Activated CD8-positive, alpha-beta memory T cell treated with anti-CD3 and anti-CD28 coated beads, Interleukin-2, amount 50 U/mL, for 48 hours (primary cell): ENCODE data around the gene WDR26.
"Not testable (repeated sequence)": the region's sequence is repeated elsewhere in the genome, so short reads cannot be mapped to it uniquely, and the experiment has no call there.

Source experiments
- DNase-seq: peaks from one replicate; pipeline ENCODE4 v3.0.0-alpha.2; 2020

Gene WDR26

GRCh38 chr1:224433041-224433691 lies 1.4 kb downstream of the WDR26 start:
- DNase-seq, result no peak

- DNase-seq, result no peak
Observed at GRCh38 chr1:224432672-224433040, 1.9 kb downstream of the WDR26 start.

GRCh38 chr1:224432146-224432545 lies 2.5 kb downstream of the WDR26 start:
- no peak for DNase-seq

- no peak for DNase-seq
Observed at GRCh38 chr1:224431726-224432125, 2.9 kb downstream of the WDR26 start.

- no peak for DNase-seq
Observed at GRCh38 chr1:224430511-224431113, 4.0 kb downstream of the WDR26 start.

- DNase-seq, result no peak
Observed at GRCh38 chr1:224429616-224430326, 4.8 kb downstream of the WDR26 start.

- not testable (repeated sequence) for DNase-seq
Observed at GRCh38 chr1:224428713-224429112, 5.9 kb downstream of the WDR26 start.

- DNase-seq, result no peak
Observed at GRCh38 chr1:224427346-224427745, 7.3 kb downstream of the WDR26 start.

- DNase-seq, result not testable (repeated sequence)
Observed at GRCh38 chr1:224426869-224427268, 7.7 kb downstream of the WDR26 start.

GRCh38 chr1:224425279-224425884 lies 9.2 kb downstream of the WDR26 start:
- no peak for DNase-seq

- DNase-seq, result no peak
Observed at GRCh38 chr1:224420106-224420505, 14.5 kb downstream of the WDR26 start.

GRCh38 chr1:224411766-224412165 lies 22.8 kb downstream of the WDR26 start:
- DNase-seq, result no peak

- no peak for DNase-seq
Observed at GRCh38 chr1:224408294-224408590, 26.4 kb downstream of the WDR26 start.

GRCh38 chr1:224407571-224408293 lies 26.9 kb downstream of the WDR26 start:
- DNase-seq, result no peak

GRCh38 chr1:224406216-224406615 lies 28.4 kb downstream of the WDR26 start:
- no peak for DNase-seq

- DNase-seq, result no peak
Observed at GRCh38 chr1:224405604-224405970, 29.0 kb downstream of the WDR26 start.

- DNase-seq, result no peak
Observed at GRCh38 chr1:224404916-224405603, 29.5 kb downstream of the WDR26 start.

GRCh38 chr1:224402472-224403036 lies 32.0 kb downstream of the WDR26 start:
- DNase-seq, result no peak

- no peak for DNase-seq
Observed at GRCh38 chr1:224399887-224400286, 34.7 kb downstream of the WDR26 start.

- DNase-seq, result no peak
Observed at GRCh38 chr1:224393294-224393693, 41.3 kb downstream of the WDR26 start.

- no peak for DNase-seq
Observed at GRCh38 chr1:224392411-224393249, 42.0 kb downstream of the WDR26 start.

- DNase-seq, result no peak
Observed at GRCh38 chr1:224390517-224390916, 44.1 kb downstream of the WDR26 start.
